ENCODE measurements around the gene NUP35. TPM values are rescaled to one million over a fixed set of nuclear protein-coding genes. Genes with fewer than 3 reads are reported as not detected.
A peak's percentile ranks its signal among the peaks of the same experiment; 100 is the strongest.

NUP35 gene
- 10 to 100 TPM; 15.6 to 21.8 (median 19.8) TPM for total RNA-seq

DNA sequence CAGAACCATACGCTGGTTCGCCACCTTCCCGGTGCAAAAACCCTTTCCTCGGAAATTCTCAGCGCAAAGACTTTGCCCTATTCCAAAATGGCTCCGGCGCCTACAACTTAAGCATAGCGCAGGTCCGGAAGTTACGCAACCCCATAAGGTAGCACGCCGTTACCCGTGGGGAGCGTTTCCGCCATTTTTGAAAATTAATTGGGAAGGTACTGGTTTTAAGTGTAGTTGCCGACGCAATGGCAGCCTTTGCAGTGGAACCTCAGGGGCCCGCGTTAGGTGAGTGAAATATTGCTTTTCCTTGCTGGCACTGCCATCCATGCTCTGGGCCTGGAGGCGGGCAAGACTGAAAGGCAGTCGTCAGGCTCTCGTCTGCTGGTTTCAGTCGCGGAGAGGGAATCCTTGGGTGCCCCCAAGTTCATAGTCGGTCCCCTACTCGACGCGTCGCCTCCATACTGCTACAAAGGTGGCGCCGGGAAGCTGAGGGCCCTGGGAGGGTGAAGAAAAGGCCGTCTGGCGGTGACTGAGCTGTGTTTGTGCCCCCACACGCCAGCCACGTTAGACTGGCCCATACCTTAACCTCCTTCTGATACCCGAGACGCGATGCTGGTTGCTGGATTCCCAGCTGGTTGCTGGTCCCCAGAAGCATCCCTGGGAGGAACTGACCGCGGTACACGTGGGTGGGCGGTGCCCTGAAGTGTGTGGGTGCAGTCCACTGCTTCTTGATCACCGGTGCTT, at the start of gene NUP35:
Gene NUP35 (plus strand): TSS at position 222 of the 735 bp plus-strand sequence. CDS start 15 bp downstream, at position 237.
- WGBS, 2 donors: 0% methylated on average over 41 to 43 of the region's 43 CpGs
- H3K4me3 ChIP-seq (ENCODE audit: low read depth, poor library complexity, severe bottlenecking): peak within 1 kb of the TSS; percentile 63
- TF ChIP-seq POLR2A (IDR thresholded peaks at IDR 0.05) (no peak), CTCF (IDR thresholded peaks at IDR 0.05) (no peak)
- peak; percentile 89 to 96 for DNase-seq (ENCODE audit: low spot score in 2 of 2)
- intact Hi-C loops (cut with DNase I; ENCODE audit: low total_unique reads): no loop called here

DNA sequence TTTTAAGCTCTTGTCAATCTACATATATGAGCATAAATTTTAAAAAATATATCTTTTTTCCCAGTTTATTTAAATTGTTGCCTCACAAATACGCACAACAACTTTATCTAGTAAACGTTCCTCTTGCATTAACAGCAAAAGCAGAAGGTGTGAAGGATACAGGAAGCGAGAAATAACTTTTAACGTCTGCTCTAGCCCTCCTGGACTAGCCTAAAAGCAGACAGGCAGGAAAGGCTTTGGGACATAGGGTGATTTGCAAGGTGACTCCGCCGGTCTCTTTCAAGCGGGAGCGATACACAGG, 46.1 kb upstream of the NUP35 start:
- TF ChIP-seq POLR2A (IDR thresholded peaks at IDR 0.05) (no peak), CTCF (IDR thresholded peaks at IDR 0.05) (no peak)
- intact Hi-C loops (cut with DNase I; ENCODE audit: low total_unique reads): no loop called here
- WGBS, 2 donors: 1 to 3% methylated on average over 8 of the region's 8 CpGs
- DNase-seq (ENCODE audit: low spot score in 2 of 2): no peak
- peak overlapping the region; percentile 60 for H3K4me3 ChIP-seq (ENCODE audit: low read depth, poor library complexity, severe bottlenecking)

- TF ChIP-seq POLR2A (IDR thresholded peaks at IDR 0.05) (no peak), CTCF (IDR thresholded peaks at IDR 0.05) (no peak)
- peak within 1 kb of the TSS; percentile 60 for H3K4me3 ChIP-seq (ENCODE audit: low read depth, poor library complexity, severe bottlenecking)
- 0 to 1% methylated on average over 20 of the region's 20 CpGs for WGBS, 2 donors
- intact Hi-C loops (cut with DNase I; ENCODE audit: low total_unique reads): no loop called here
- DNase-seq (ENCODE audit: low spot score in 2 of 2): peak; percentile 96
Observed at GRCh38 chr2:183078464-183079138, 45.6 kb upstream of the NUP35 start, which contains the start of gene DUSP19. TSS of gene DUSP19 (plus strand) at chr2:183078747. CDS start at chr2:183078934, 187 bp downstream.

DNA sequence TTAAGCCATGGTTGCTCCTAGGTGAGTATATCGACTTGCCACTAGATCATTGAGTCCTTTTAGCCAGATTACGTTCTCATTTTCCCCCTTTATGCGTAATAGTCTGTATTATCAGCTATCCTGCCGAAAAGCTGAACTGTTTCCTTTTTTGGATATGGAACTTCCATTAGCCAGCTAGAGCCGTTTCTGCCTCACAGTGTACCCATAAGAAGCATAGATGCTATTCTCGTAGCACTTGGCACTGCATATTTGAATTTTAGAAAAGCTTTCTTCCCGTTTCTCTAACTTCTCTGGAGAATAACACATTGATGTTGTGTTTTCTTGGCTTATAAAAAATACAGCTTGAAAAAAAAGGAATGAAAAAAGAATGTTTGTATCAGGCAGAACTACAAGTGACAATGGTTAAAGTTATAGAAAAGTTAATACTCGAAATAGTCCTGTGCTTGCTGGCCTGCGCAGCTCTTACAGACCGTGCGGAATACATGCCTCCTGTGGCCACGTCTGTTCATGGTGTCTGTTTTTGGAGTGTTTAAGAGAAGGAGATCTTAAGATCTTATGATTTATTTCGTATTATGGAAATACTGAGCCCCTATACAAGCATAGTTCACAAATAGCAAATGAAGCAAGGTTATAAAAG, 45.0 kb upstream of the NUP35 start:
- intact Hi-C loops (cut with DNase I; ENCODE audit: low total_unique reads): no loop called here
- peak overlapping the region; percentile 60 for H3K4me3 ChIP-seq (ENCODE audit: low read depth, poor library complexity, severe bottlenecking)
- DNase-seq (ENCODE audit: low spot score in 2 of 2): no peak
- WGBS, 2 donors: 12 to 16% methylated on average over 13 of the region's 13 CpGs
- TF ChIP-seq POLR2A (IDR thresholded peaks at IDR 0.05) (no peak), CTCF (IDR thresholded peaks at IDR 0.05) (no peak)

GRCh38 chr2:183081911-183082310, 42.3 kb upstream of the NUP35 start:
- 28 to 33% methylated on average over 1 of the region's 1 CpG for WGBS, 2 donors
- intact Hi-C loops (cut with DNase I; ENCODE audit: low total_unique reads): no loop called here
- H3K4me3 ChIP-seq (ENCODE audit: low read depth, poor library complexity, severe bottlenecking): no peak overlapping the region
- TF ChIP-seq POLR2A (IDR thresholded peaks at IDR 0.05) (no peak), CTCF (IDR thresholded peaks at IDR 0.05) (no peak)
- no peak for DNase-seq (ENCODE audit: low spot score in 2 of 2)

Measured in lower leg skin (tissue), 4 donors.